ENCODE data around the gene PLCG2. TPM values are rescaled to one million over a fixed set of nuclear protein-coding genes. Genes with fewer than 3 reads are reported as not detected.

The PLCG2 gene
- total and polyA plus RNA-seq, 2 donors from 2014 or later = 50.7 to 55.6 TPM

- no peak for TF ChIP-seq CTCF (IDR thresholded peaks at IDR 0.05; ENCODE audit: borderline replicate concordance, extremely low read depth, insufficient read depth)
- H3K27ac ChIP-seq (ENCODE audit: low read depth in 2 of 2, low read length in 2 of 2) = no peak overlapping the region
- intact Hi-C loops (cut with DNase I) = no loop called here
- H3K27me3 ChIP-seq (ENCODE audit: control insufficient read depth, insufficient read depth, low read length) = no peaks in the 10 kb centered on the region
- no peak overlapping the region for H3K4me3 ChIP-seq (ENCODE audit: low read length in 3 of 3)
- H3K9me3 ChIP-seq (ENCODE audit: control insufficient read depth in 2 of 3, insufficient read depth in 1 of 3, low read length in 3 of 3) = no peaks in the 10 kb centered on the region
- FAIRE-seq (no peak), DNase-seq (peak in 1 of 5 donors; percentile 24)
- peak overlapping the region in 1 of 3 donors; percentile 3 for H3K9ac ChIP-seq (ENCODE audit: low read length in 3 of 3)
- peaks cover 0 to 8% (median 0%) of the 10 kb centered on the region in 3 donors for H3K4me1 ChIP-seq (ENCODE audit: control insufficient read depth in 2 of 3, insufficient read depth in 2 of 3, low read depth in 1 of 3, low read length in 3 of 3)
- no peaks in the 10 kb centered on the region for H3K36me3 ChIP-seq (ENCODE audit: control insufficient read depth in 2 of 3, insufficient read depth in 3 of 3, low read length in 3 of 3)
Observed at GRCh38 chr16:81841722-81842121, 62.6 kb downstream of the PLCG2 start.

GRCh38 chr16:81842564-81843242 is 63.6 kb downstream of the PLCG2 start:
- Histone ChIP-seq H3K4me1 (ENCODE audit: control insufficient read depth in 2 of 3, insufficient read depth in 2 of 3, low read depth in 1 of 3, low read length in 3 of 3) (peaks cover 0 to 4% (median 0%) of the 10 kb centered on the region in 3 donors), H3K4me3 (ENCODE audit: low read length in 3 of 3) (no peak overlapping the region), H3K27me3 (ENCODE audit: control insufficient read depth, insufficient read depth, low read length) (no peaks in the 10 kb centered on the region), H3K9me3 (ENCODE audit: control insufficient read depth in 2 of 3, insufficient read depth in 1 of 3, low read length in 3 of 3) (no peaks in the 10 kb centered on the region), H3K36me3 (ENCODE audit: control insufficient read depth in 2 of 3, insufficient read depth in 3 of 3, low read length in 3 of 3) (no peaks in the 10 kb centered on the region), H3K9ac (ENCODE audit: low read length in 3 of 3) (no peak overlapping the region), H3K27ac (ENCODE audit: low read depth in 2 of 2, low read length in 2 of 2) (peak overlapping the region in 1 of 2 donors; percentile 8)
- no peak for FAIRE-seq
- intact Hi-C loops (cut with DNase I) = no loop called here
- no peak for DNase-seq
- no peak for TF ChIP-seq CTCF (IDR thresholded peaks at IDR 0.05; ENCODE audit: borderline replicate concordance, extremely low read depth, insufficient read depth)

GRCh38 chr16:81843243-81843582 is 64.1 kb downstream of the PLCG2 start:
- H3K36me3 ChIP-seq (ENCODE audit: control insufficient read depth in 2 of 3, insufficient read depth in 3 of 3, low read length in 3 of 3) = no peaks in the 10 kb centered on the region
- H3K27me3 ChIP-seq (ENCODE audit: control insufficient read depth, insufficient read depth, low read length) = no peaks in the 10 kb centered on the region
- H3K4me3 ChIP-seq (ENCODE audit: low read length in 3 of 3) = no peak overlapping the region
- no peak for TF ChIP-seq CTCF (IDR thresholded peaks at IDR 0.05; ENCODE audit: borderline replicate concordance, extremely low read depth, insufficient read depth)
- no peak overlapping the region for H3K9ac ChIP-seq (ENCODE audit: low read length in 3 of 3)
- H3K4me1 ChIP-seq (ENCODE audit: control insufficient read depth in 2 of 3, insufficient read depth in 2 of 3, low read depth in 1 of 3, low read length in 3 of 3) = peaks cover 0 to 4% (median 0%) of the 10 kb centered on the region in 3 donors
- DNase-seq (no peak), FAIRE-seq (no peak)
- intact Hi-C loops (cut with DNase I) = no loop called here
- H3K27ac ChIP-seq (ENCODE audit: low read depth in 2 of 2, low read length in 2 of 2) = no peak overlapping the region
- H3K9me3 ChIP-seq (ENCODE audit: control insufficient read depth in 2 of 3, insufficient read depth in 1 of 3, low read length in 3 of 3) = no peaks in the 10 kb centered on the region

GRCh38 chr16:81843683-81844082 is 64.6 kb downstream of the PLCG2 start:
- peaks cover 0 to 4% (median 0%) of the 10 kb centered on the region in 3 donors for H3K4me1 ChIP-seq (ENCODE audit: control insufficient read depth in 2 of 3, insufficient read depth in 2 of 3, low read depth in 1 of 3, low read length in 3 of 3)
- intact Hi-C loops (cut with DNase I) = no loop called here
- DNase-seq (no peak), FAIRE-seq (no peak)
- H3K9me3 ChIP-seq (ENCODE audit: control insufficient read depth in 2 of 3, insufficient read depth in 1 of 3, low read length in 3 of 3) = no peaks in the 10 kb centered on the region
- H3K27ac ChIP-seq (ENCODE audit: low read depth in 2 of 2, low read length in 2 of 2) = no peak overlapping the region
- H3K27me3 ChIP-seq (ENCODE audit: control insufficient read depth, insufficient read depth, low read length) = no peaks in the 10 kb centered on the region
- no peak overlapping the region for H3K4me3 ChIP-seq (ENCODE audit: low read length in 3 of 3)
- no peak for TF ChIP-seq CTCF (IDR thresholded peaks at IDR 0.05; ENCODE audit: borderline replicate concordance, extremely low read depth, insufficient read depth)
- H3K9ac ChIP-seq (ENCODE audit: low read length in 3 of 3) = no peak overlapping the region
- H3K36me3 ChIP-seq (ENCODE audit: control insufficient read depth in 2 of 3, insufficient read depth in 3 of 3, low read length in 3 of 3) = no peaks in the 10 kb centered on the region

Measured in kidney (tissue), 14 donors.